ENCODE data around the gene ABHD15. TPM values are rescaled to one million over a fixed set of nuclear protein-coding genes. Genes with fewer than 3 reads are reported as not detected.
A peak's percentile ranks its signal among the peaks of the same experiment; 100 is the strongest.

The ABHD15 gene
- total and polyA plus RNA-seq, 2 donors (not counting 3 experiments of a cell fraction or from before 2014, with no cell fraction given) = 3.8 to 5.6 TPM

DNA sequence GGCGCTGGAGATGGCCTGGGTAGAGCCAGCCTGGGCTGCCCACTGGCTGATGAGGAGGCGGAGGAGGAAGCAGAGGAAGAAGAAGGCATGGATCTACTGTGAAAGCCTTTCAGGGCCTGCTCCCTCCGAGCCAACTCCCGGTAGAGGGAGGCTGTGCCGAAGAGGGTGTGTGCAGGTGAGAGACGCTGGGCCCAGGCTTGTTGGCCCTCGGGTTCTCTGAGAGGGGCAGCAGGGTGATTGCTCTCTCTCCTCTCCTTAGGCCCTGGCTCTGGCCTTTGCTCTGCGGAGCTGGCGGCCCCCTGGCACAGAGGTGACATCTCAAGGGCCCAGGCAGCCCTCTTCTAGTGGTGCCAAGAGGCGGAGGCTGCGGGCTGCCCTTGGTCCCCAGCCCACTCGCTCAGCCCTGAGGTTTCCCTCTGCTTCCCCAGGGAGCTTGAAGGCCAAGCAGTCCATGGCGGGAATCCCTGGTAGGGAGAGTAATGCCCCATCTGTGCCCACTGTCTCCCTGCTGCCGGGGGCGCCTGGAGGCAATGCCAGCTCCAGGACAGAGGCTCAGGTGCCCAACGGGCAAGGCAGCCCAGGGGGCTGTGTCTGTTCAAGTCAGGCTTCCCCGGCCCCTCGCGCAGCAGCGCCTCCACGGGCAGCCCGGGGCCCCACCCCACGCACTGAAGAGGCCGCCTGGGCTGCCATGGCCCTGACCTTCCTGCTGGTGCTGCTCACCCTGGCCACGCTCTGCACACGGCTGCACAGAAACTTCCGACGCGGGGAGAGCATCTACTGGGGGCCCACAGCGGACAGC is 5.2 kb upstream of the ABHD15 start:
- H3K4me2 ChIP-seq (ENCODE audit: insufficient read depth, low read length) = no peak overlapping the region
- TF ChIP-seq GATA2 (IDR thresholded peaks at IDR 0.05; ENCODE audit: insufficient read depth, insufficient read length, low read depth, low read length) = no peak
- TF ChIP-seq EZH2 (IDR thresholded peaks at IDR 0.05; ENCODE audit: borderline replicate concordance, low read depth, low read length, severe bottlenecking) = no peak
- TF ChIP-seq MYC (IDR thresholded peaks at IDR 0.05; ENCODE audit: low read depth, low read length) = no peak
- TF ChIP-seq CTCF (IDR thresholded peaks at IDR 0.05; ENCODE audit: extremely low read depth in 1 of 2, insufficient read depth in 1 of 2, low read depth in 1 of 2, low read length in 2 of 2) = no peak
- TF ChIP-seq, protein P1, sequence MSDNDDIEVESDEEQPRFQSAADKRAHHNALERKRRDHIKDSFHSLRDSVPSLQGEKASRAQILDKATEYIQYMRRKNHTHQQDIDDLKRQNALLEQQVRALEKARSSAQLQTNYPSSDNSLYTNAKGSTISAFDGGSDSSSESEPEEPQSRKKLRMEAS (IDR thresholded peaks at IDR 0.05; ENCODE audit: insufficient read depth, insufficient read length) = no peak
- TF ChIP-seq FOS (IDR thresholded peaks at IDR 0.05; ENCODE audit: borderline replicate concordance, insufficient read depth, low read length) = no peak
- TF ChIP-seq POLR2AphosphoS5 (IDR thresholded peaks at IDR 0.05; ENCODE audit: insufficient read depth, low read depth, low read length) = no peak
- TF ChIP-seq POLR2A (IDR thresholded peaks at IDR 0.05; ENCODE audit: low read depth, low read length) = no peak
- no peak for TF ChIP-seq JUN (IDR thresholded peaks at IDR 0.05; ENCODE audit: borderline replicate concordance, insufficient read depth, insufficient read length, low read depth)
- H3K27me3 ChIP-seq (ENCODE audit: control insufficient read depth in 2 of 2, insufficient read depth in 2 of 2, low read length in 2 of 2) = no peaks in the 10 kb centered on the region
- ChIA-PET POLR2A (no interaction called here), CTCF (interaction anchor here (0.6 to 8.8 kb wide), 11 partner anchors 8 to 448 kb away, joined by 3 to 105 read pairs (median 5); partner anchors contain the start of gene ANKRD13B)
- dilution Hi-C loops (cut with MboI; ENCODE audit: extremely low pct_ligation_motif_present, low sequenced_read_pairs) = no loop called here
- BruUV-seq (replicated peaks) = no TSS peak
- intact Hi-C loops (cut with micrococcal nuclease) = no loop called here
- DNase-seq (ENCODE audit: low read depth, low spot score) (no peak), FAIRE-seq (no peak)
- no peak overlapping the region for H3K27ac ChIP-seq (ENCODE audit: insufficient read depth, low read depth, low read length)
- peaks cover 5 to 35% of the 10 kb centered on the region in 2 experiments for H3K36me3 ChIP-seq (ENCODE audit: control insufficient read depth in 2 of 2, extremely low read depth in 1 of 2, insufficient read depth in 2 of 2, low read length in 2 of 2)
- peaks cover 18% of the 10 kb centered on the region for H3K4me1 ChIP-seq (ENCODE audit: control insufficient read depth, extremely low read depth, insufficient read depth, low read length)
- H3K79me2 ChIP-seq (ENCODE audit: control insufficient read depth, insufficient read depth, low read length) = no peaks in the 10 kb centered on the region
- H3K9me1 ChIP-seq (replicated peaks; ENCODE audit: control insufficient read depth, extremely low read depth, insufficient read depth, low read length) = no peaks in the 10 kb centered on the region
- H3K9ac ChIP-seq (replicated peaks; ENCODE audit: extremely low read depth, insufficient read depth, low read length) = no peak overlapping the region
- no peak overlapping the region for H2AFZ ChIP-seq (ENCODE audit: low read depth, low read length)
- H3K4me3 ChIP-seq (replicated peaks in 1 of 3; ENCODE audit: insufficient read depth in 1 of 3, low read depth in 1 of 3, low read length in 3 of 3) = peak overlapping the region in 1 of 3 experiments; percentile 19
- H4K20me1 ChIP-seq (replicated peaks; ENCODE audit: control insufficient read depth, extremely low read depth, insufficient read depth, low read length) = no peaks in the 10 kb centered on the region
- H3K9me3 ChIP-seq (replicated peaks; ENCODE audit: control insufficient read depth, insufficient read depth, low read length) = no peaks in the 10 kb centered on the region

All from endothelial cell of umbilical vein (primary cell).